B cell (primary cell): Measurements from ENCODE around the gene KLHL7. TPM values are rescaled to one million over a fixed set of nuclear protein-coding genes. Genes with fewer than 3 reads are reported as not detected.
"Not testable (repeated sequence)": the region's sequence is repeated elsewhere in the genome, so short reads cannot be mapped to it uniquely, and the experiment has no call there.

Experiments used
- ATAC-seq: fragments of 200-7000 bp; cut with Tn5 transposase; one replicate; pipeline ENCODE4 v1.10.0; 2021; ENCODE audit warnings: low read depth, mild to moderate bottlenecking, moderate number of reproducible peaks, moderate library complexity
- CTCF ChIA-PET: fragments of 350-600 bp; sonication (Branson Sonifier 250); formaldehyde crosslinking; loops from one replicate; lab custom pipeline; 2021; ENCODE audit warnings: antibody characterized with exemption, inconsistent platforms; lab: Charles Lee
- POLR2A ChIA-PET: fragments of 350-600 bp; sonication (Branson Sonifier 250); formaldehyde crosslinking; loops from one replicate; lab custom pipeline; 2021; ENCODE audit warnings: antibody characterized with exemption; lab: Charles Lee
- DNase-seq: peaks from one replicate; pipeline ENCODE4 v3.0.0; 2013
- H2AFZ ChIP-seq: 2 replicates; pipeline ENCODE4 v1.6.1; 2012; ENCODE audit warnings: mild to moderate bottlenecking, low read depth, low read length; ENCODE audit not compliant: insufficient read depth, poor library complexity, severe bottlenecking
- H3K27ac ChIP-seq, 2 donors: 1 replicate in 1 of 2; 2 replicates in 1 of 2; pipeline ENCODE4 v1.5.1; 2012 to 2013; ENCODE audit warnings: low read length in 2 of 2, mild to moderate bottlenecking in 2 of 2, moderate library complexity in 1 of 2
- H3K27me3 ChIP-seq, 4 experiments: fragments of 200-600 bp in 1 of 4; sonication (generic) in 1 of 4; replicated peaks in 1 of 4; 1 replicate in 2 of 4; 2 replicates in 2 of 4; pipeline versions ENCODE4 v1.6.1 to v1.7.0; 2013 to 2016; ENCODE audit warnings: low read length in 3 of 4, mild to moderate bottlenecking in 2 of 4, mixed read lengths in 1 of 4, moderate library complexity in 1 of 4; ENCODE audit not compliant: insufficient read depth in 4 of 4, control insufficient read depth in 3 of 4; ENCODE audit errors: control extremely low read depth in 1 of 4
- H3K36me3 ChIP-seq, 2 experiments: replicated peaks in 1 of 2; 1 replicate in 1 of 2; 2 replicates in 1 of 2; pipeline versions ENCODE4 v1.6.1 to v1.7.1; 2013; ENCODE audit warnings: low read length in 1 of 2; ENCODE audit not compliant: insufficient read depth in 2 of 2, control insufficient read depth in 1 of 2; ENCODE audit errors: control extremely low read depth in 1 of 2, extremely low read depth in 1 of 2
- H3K4me1 ChIP-seq, 2 donors: fragments of 200-600 bp in 1 of 2; sonication (generic) in 1 of 2; 1 replicate in 1 of 2; 2 replicates in 1 of 2; pipeline versions ENCODE4 v1.5.1 to v1.6.1; 2013 to 2017; ENCODE audit warnings: low read length in 2 of 2; ENCODE audit not compliant: control insufficient read depth in 2 of 2, insufficient read depth in 2 of 2
- H3K4me2 ChIP-seq: replicated peaks from 2 replicates; pipeline ENCODE3; 2012; ENCODE audit warnings: mild to moderate bottlenecking, low read depth, low read length; ENCODE audit not compliant: poor library complexity, severe bottlenecking
- H3K4me3 ChIP-seq, 5 experiments: fragments of 200-600 bp in 1 of 5; sonication (generic) in 1 of 5; 1 replicate in 3 of 5; 2 replicates in 2 of 5; pipeline versions ENCODE4 v1.5.1 to v1.7.0; 2011 to 2016; ENCODE audit warnings: low read length in 4 of 5, mild to moderate bottlenecking in 4 of 5, low read depth in 2 of 5, control low read depth in 1 of 5, moderate library complexity in 1 of 5; ENCODE audit not compliant: insufficient read depth in 1 of 5; ENCODE audit errors: control extremely low read depth in 1 of 5, extremely low read depth in 1 of 5
- H3K79me2 ChIP-seq: fragments of 200-600 bp; sonication (generic); one replicate; pipeline ENCODE4 v1.6.0; 2016; ENCODE audit warnings: low read length; ENCODE audit not compliant: control insufficient read depth, insufficient read depth
- H3K9ac ChIP-seq: fragments of 200-600 bp; sonication (generic); 2 replicates; pipeline ENCODE4 v1.6.1; 2017; ENCODE audit warnings: mild to moderate bottlenecking, low read length, moderate library complexity
- H3K9me3 ChIP-seq, 3 donors: one replicate each; pipeline versions ENCODE4 v1.6.1 to v1.7.1; 2013; ENCODE audit warnings: low read length in 2 of 3; ENCODE audit not compliant: control insufficient read depth in 2 of 3, insufficient read depth in 1 of 3; ENCODE audit errors: control extremely low read depth in 1 of 3
- H4K20me1 ChIP-seq: 2 replicates; pipeline ENCODE4 v1.6.0; 2012; ENCODE audit warnings: mild to moderate bottlenecking, low read length; ENCODE audit not compliant: insufficient read depth, control insufficient read depth, poor library complexity, severe bottlenecking
- H3K27ac Mint-ChIP-seq: one replicate; pipeline ENCODE4 v1.8.0; 2021; ENCODE audit warnings: mixed read lengths
- H3K27me3 Mint-ChIP-seq: one replicate; pipeline ENCODE4 v1.8.0; 2021; ENCODE audit warnings: mixed read lengths
- H3K4me1 Mint-ChIP-seq: one replicate; pipeline ENCODE4 v1.8.0; 2021; ENCODE audit warnings: mixed read lengths
- H3K4me3 Mint-ChIP-seq: one replicate; pipeline ENCODE4 v1.8.0; 2021; ENCODE audit warnings: mixed read lengths
- H3K9me3 Mint-ChIP-seq: one replicate; pipeline ENCODE4 v1.8.0; 2022; ENCODE audit warnings: mixed read lengths; ENCODE audit not compliant: insufficient read depth
- EZH2 ChIP-seq: IDR thresholded peaks from 2 replicates; pipeline ENCODE4 v1.6.1; 2012; ENCODE audit warnings: borderline replicate concordance, low read depth, mild to moderate bottlenecking, moderate library complexity, low read length; ENCODE audit not compliant: insufficient read depth, poor library complexity, severe bottlenecking
- WGBS: methylation state at CpG from one replicate; pipeline ENCODE4 v1.1.5; 2013; ENCODE audit warnings: missing lambda C conversion rate; ENCODE audit not compliant: insufficient coverage; 5-methylcytosine and 5-hydroxymethylcytosine counted together
- intact Hi-C: fragments of 100-400 bp; cut with micrococcal nuclease; formaldehyde crosslinking; loops from one replicate; pipeline ENCODE4 v1.10.0; 2022
- polyA plus RNA-seq: library from polyadenylated mRNA; depleted of rRNA; stranded (reverse); fragments of >200 nt; gene quantifications from 2 replicates; pipeline ENCODE4 v1.2.3, GENCODE V29; 2012
- total RNA-seq, 2 donors: library from RNA; stranded (reverse); fragments of 120-200 nt in 1 of 2; gene quantifications; 1 replicate in 1 of 2; 2 replicates in 1 of 2; pipeline versions ENCODE4 v1.2.3 to v1.2.4, GENCODE V29; 2013 to 2022
- TF ChIP-seq, protein P1 (sequence below): fragments of 200-600 bp; IDR thresholded peaks from one replicate; pipeline ENCODE4 v1.8.0; 2022; ENCODE audit warnings: antibody characterized with exemption, mild to moderate bottlenecking

The KLHL7 gene
- total and polyA plus RNA-seq, 2 donors (not counting 1 experiment from before 2014, with no cell fraction given), result 9.2 to 22.8 TPM

DNA sequence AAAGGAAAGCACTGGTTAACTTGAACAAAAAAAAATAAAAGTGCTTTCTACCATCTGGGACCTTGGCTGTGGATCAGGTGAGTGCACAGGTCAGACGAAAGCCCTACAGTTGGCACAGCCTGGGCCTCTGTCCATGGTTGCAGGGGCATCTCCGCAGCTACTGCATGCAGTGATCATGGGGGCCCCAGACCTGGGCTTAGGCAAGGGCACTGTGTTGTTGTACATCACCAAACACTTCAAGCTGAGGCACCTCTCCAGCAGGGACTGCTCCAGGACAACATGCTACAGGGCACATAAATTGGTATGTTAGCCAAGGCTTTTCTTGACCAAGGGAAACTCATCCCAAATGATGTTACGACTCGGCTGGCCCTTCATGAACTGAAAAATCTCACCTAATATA, 23.5 kb downstream of the KLHL7 start:
- no peaks in the 10 kb centered on the region for H3K4me1 ChIP-seq
- Mint-ChIP-seq H3K27ac (no peak overlapping the region), H3K4me3 (no peak overlapping the region), H3K27me3 (no peaks in the 10 kb centered on the region), H3K9me3 (peaks cover 3% of the 10 kb centered on the region), H3K4me1 (no peaks in the 10 kb centered on the region)
- intact Hi-C loops, result no loop called here
- ChIA-PET POLR2A (no interaction called here), CTCF (no interaction called here)
- H3K4me3 ChIP-seq, result no peak overlapping the region
- H3K4me2 ChIP-seq, result no peak overlapping the region
- H3K27ac ChIP-seq, result no peak overlapping the region
- no peak for TF ChIP-seq EZH2
- TF ChIP-seq, protein P1, sequence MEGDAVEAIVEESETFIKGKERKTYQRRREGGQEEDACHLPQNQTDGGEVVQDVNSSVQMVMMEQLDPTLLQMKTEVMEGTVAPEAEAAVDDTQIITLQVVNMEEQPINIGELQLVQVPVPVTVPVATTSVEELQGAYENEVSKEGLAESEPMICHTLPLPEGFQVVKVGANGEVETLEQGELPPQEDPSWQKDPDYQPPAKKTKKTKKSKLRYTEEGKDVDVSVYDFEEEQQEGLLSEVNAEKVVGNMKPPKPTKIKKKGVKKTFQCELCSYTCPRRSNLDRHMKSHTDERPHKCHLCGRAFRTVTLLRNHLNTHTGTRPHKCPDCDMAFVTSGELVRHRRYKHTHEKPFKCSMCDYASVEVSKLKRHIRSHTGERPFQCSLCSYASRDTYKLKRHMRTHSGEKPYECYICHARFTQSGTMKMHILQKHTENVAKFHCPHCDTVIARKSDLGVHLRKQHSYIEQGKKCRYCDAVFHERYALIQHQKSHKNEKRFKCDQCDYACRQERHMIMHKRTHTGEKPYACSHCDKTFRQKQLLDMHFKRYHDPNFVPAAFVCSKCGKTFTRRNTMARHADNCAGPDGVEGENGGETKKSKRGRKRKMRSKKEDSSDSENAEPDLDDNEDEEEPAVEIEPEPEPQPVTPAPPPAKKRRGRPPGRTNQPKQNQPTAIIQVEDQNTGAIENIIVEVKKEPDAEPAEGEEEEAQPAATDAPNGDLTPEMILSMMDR, result no peak
- peaks cover 7 to 23% of the 10 kb centered on the region in 2 experiments for H3K36me3 ChIP-seq
- H3K9ac ChIP-seq, result no peak overlapping the region
- H4K20me1 ChIP-seq, result no peaks in the 10 kb centered on the region
- WGBS, result 94% methylated on average over 2 of the region's 4 CpGs
- DNase-seq (no peak), ATAC-seq (no peak)
- no peaks in the 10 kb centered on the region for H3K9me3 ChIP-seq
- no peaks in the 10 kb centered on the region for H3K27me3 ChIP-seq
- no peaks in the 10 kb centered on the region for H3K79me2 ChIP-seq
- no peak overlapping the region for H2AFZ ChIP-seq

- ATAC-seq, H3K27ac Mint-ChIP-seq, H3K27me3 ChIP-seq, H3K9ac ChIP-seq, DNase-seq, H3K4me1 ChIP-seq, H3K4me1 Mint-ChIP-seq, H3K9me3 ChIP-seq, H3K27me3 Mint-ChIP-seq, H3K4me3 Mint-ChIP-seq, H3K27ac ChIP-seq, H2AFZ ChIP-seq, H3K79me2 ChIP-seq, H4K20me1 ChIP-seq, POLR2A ChIA-PET, H3K9me3 Mint-ChIP-seq, intact Hi-C loops, H3K4me2 ChIP-seq, CTCF ChIA-PET, H3K4me3 ChIP-seq: not testable (repeated sequence)
- peaks cover 2 to 13% of the 10 kb centered on the region in 2 experiments for H3K36me3 ChIP-seq
- WGBS, result no CpG with 5 or more reads among the region's 2 CpGs
Measured at GRCh38 chr7:23131799-23132198, 26.2 kb downstream of the KLHL7 start.
